ENCODE results near the gene HAL.
A peak's percentile ranks its signal among the peaks of the same experiment; 100 is the strongest.

Gene HAL

GRCh38 chr12:95996034-95996658 is at the start of gene HAL:
Gene HAL, minus strand, starts transcription at chr12:95996344. Its CDS starts 434 bp downstream, at chr12:95995910.
- Histone ChIP-seq H3K27ac (ENCODE audit: low read length) (no peak within 1 kb of the TSS), H3K9me3 (ENCODE audit: control insufficient read depth, low read depth, low read length) (no peaks in the 10 kb centered on the region), H3K4me3 (ENCODE audit: low read length) (no peak within 1 kb of the TSS), H3K36me3 (ENCODE audit: control insufficient read depth, low read depth, low read length) (peaks cover 2% of the 10 kb centered on the region), H3K27me3 (ENCODE audit: control insufficient read depth, insufficient read depth, low read length) (no peaks in the 10 kb centered on the region), H3K4me1 (ENCODE audit: control insufficient read depth, low read depth, low read length) (no peaks in the 10 kb centered on the region), H3K9ac (ENCODE audit: low read length) (no peak within 1 kb of the TSS)

GRCh38 chr12:96045566-96045965 is 49.4 kb upstream of the HAL start:
- no peaks in the 10 kb centered on the region for H3K9me3 ChIP-seq (ENCODE audit: control insufficient read depth, low read depth, low read length)
- no peaks in the 10 kb centered on the region for H3K4me1 ChIP-seq (ENCODE audit: control insufficient read depth, low read depth, low read length)
- no peak overlapping the region for H3K9ac ChIP-seq (ENCODE audit: low read length)
- no peak overlapping the region for H3K27ac ChIP-seq (ENCODE audit: low read length)
- H3K27me3 ChIP-seq (ENCODE audit: control insufficient read depth, insufficient read depth, low read length), result no peaks in the 10 kb centered on the region
- no peak overlapping the region for H3K4me3 ChIP-seq (ENCODE audit: low read length)
- H3K36me3 ChIP-seq (ENCODE audit: control insufficient read depth, low read depth, low read length), result no peaks in the 10 kb centered on the region

GRCh38 chr12:96044943-96045290 is 48.8 kb upstream of the HAL start:
- Histone ChIP-seq H3K9ac (ENCODE audit: low read length) (no peak overlapping the region), H3K36me3 (ENCODE audit: control insufficient read depth, low read depth, low read length) (no peaks in the 10 kb centered on the region), H3K9me3 (ENCODE audit: control insufficient read depth, low read depth, low read length) (no peaks in the 10 kb centered on the region), H3K4me3 (ENCODE audit: low read length) (no peak overlapping the region), H3K27ac (ENCODE audit: low read length) (no peak overlapping the region), H3K27me3 (ENCODE audit: control insufficient read depth, insufficient read depth, low read length) (no peaks in the 10 kb centered on the region), H3K4me1 (ENCODE audit: control insufficient read depth, low read depth, low read length) (no peaks in the 10 kb centered on the region)

- no peaks in the 10 kb centered on the region for H3K27me3 ChIP-seq (ENCODE audit: control insufficient read depth, insufficient read depth, low read length)
- H3K9me3 ChIP-seq (ENCODE audit: control insufficient read depth, low read depth, low read length), result no peaks in the 10 kb centered on the region
- no peak overlapping the region for H3K9ac ChIP-seq (ENCODE audit: low read length)
- no peaks in the 10 kb centered on the region for H3K4me1 ChIP-seq (ENCODE audit: control insufficient read depth, low read depth, low read length)
- no peaks in the 10 kb centered on the region for H3K36me3 ChIP-seq (ENCODE audit: control insufficient read depth, low read depth, low read length)
- H3K27ac ChIP-seq (ENCODE audit: low read length), result no peak overlapping the region
- no peak overlapping the region for H3K4me3 ChIP-seq (ENCODE audit: low read length)
Observed at GRCh38 chr12:96044017-96044942, 48.1 kb upstream of the HAL start.

- Histone ChIP-seq H3K27ac (ENCODE audit: low read length) (no peak overlapping the region), H3K4me1 (ENCODE audit: control insufficient read depth, low read depth, low read length) (no peaks in the 10 kb centered on the region), H3K4me3 (ENCODE audit: low read length) (no peak overlapping the region), H3K36me3 (ENCODE audit: control insufficient read depth, low read depth, low read length) (no peaks in the 10 kb centered on the region), H3K9me3 (ENCODE audit: control insufficient read depth, low read depth, low read length) (no peaks in the 10 kb centered on the region), H3K27me3 (ENCODE audit: control insufficient read depth, insufficient read depth, low read length) (no peaks in the 10 kb centered on the region), H3K9ac (ENCODE audit: low read length) (no peak overlapping the region)
Observed at GRCh38 chr12:96041181-96041580, 45.0 kb upstream of the HAL start.

- H3K4me1 ChIP-seq (ENCODE audit: control insufficient read depth, low read depth, low read length), result no peaks in the 10 kb centered on the region
Observed at GRCh38 chr12:96040305-96041133, 44.4 kb upstream of the HAL start.

GRCh38 chr12:96039516-96039915 is 43.4 kb upstream of the HAL start:
- Histone ChIP-seq H3K27me3 (ENCODE audit: control insufficient read depth, insufficient read depth, low read length) (no peaks in the 10 kb centered on the region), H3K9ac (ENCODE audit: low read length) (no peak overlapping the region), H3K9me3 (ENCODE audit: control insufficient read depth, low read depth, low read length) (no peaks in the 10 kb centered on the region), H3K27ac (ENCODE audit: low read length) (no peak overlapping the region), H3K4me1 (ENCODE audit: control insufficient read depth, low read depth, low read length) (no peaks in the 10 kb centered on the region), H3K4me3 (ENCODE audit: low read length) (no peak overlapping the region), H3K36me3 (ENCODE audit: control insufficient read depth, low read depth, low read length) (no peaks in the 10 kb centered on the region)

More at GRCh38 chr12:96040305-96041133, 44.4 kb upstream of the HAL start:
- Histone ChIP-seq H3K4me3 (ENCODE audit: low read length) (no peak overlapping the region), H3K9ac (ENCODE audit: low read length) (no peak overlapping the region), H3K36me3 (ENCODE audit: control insufficient read depth, low read depth, low read length) (no peaks in the 10 kb centered on the region), H3K9me3 (ENCODE audit: control insufficient read depth, low read depth, low read length) (no peaks in the 10 kb centered on the region), H3K27ac (ENCODE audit: low read length) (no peak overlapping the region), H3K27me3 (ENCODE audit: control insufficient read depth, insufficient read depth, low read length) (no peaks in the 10 kb centered on the region)

GRCh38 chr12:96036765-96037455 is 40.8 kb upstream of the HAL start:
- peaks cover 9% of the 10 kb centered on the region for H3K4me1 ChIP-seq (ENCODE audit: control insufficient read depth, low read depth, low read length)
- H3K36me3 ChIP-seq (ENCODE audit: control insufficient read depth, low read depth, low read length), result no peaks in the 10 kb centered on the region
- no peak overlapping the region for H3K9ac ChIP-seq (ENCODE audit: low read length)
- H3K27me3 ChIP-seq (ENCODE audit: control insufficient read depth, insufficient read depth, low read length), result no peaks in the 10 kb centered on the region
- H3K27ac ChIP-seq (ENCODE audit: low read length), result no peak overlapping the region
- H3K9me3 ChIP-seq (ENCODE audit: control insufficient read depth, low read depth, low read length), result no peaks in the 10 kb centered on the region
- no peak overlapping the region for H3K4me3 ChIP-seq (ENCODE audit: low read length)

GRCh38 chr12:96035283-96036236 is 39.4 kb upstream of the HAL start, which contains the start of gene LTA4H:
Gene LTA4H, minus strand, starts transcription at chr12:96035587. Its CDS starts 68 bp downstream, at chr12:96035519.
- no peaks in the 10 kb centered on the region for H3K36me3 ChIP-seq (ENCODE audit: control insufficient read depth, low read depth, low read length)
- H3K27me3 ChIP-seq (ENCODE audit: control insufficient read depth, insufficient read depth, low read length), result no peaks in the 10 kb centered on the region
- no peaks in the 10 kb centered on the region for H3K9me3 ChIP-seq (ENCODE audit: control insufficient read depth, low read depth, low read length)
- H3K4me1 ChIP-seq (ENCODE audit: control insufficient read depth, low read depth, low read length), result peaks cover 9% of the 10 kb centered on the region
- peak within 1 kb of the TSS; percentile 97 for H3K4me3 ChIP-seq (ENCODE audit: low read length)
- H3K9ac ChIP-seq (ENCODE audit: low read length), result peak within 1 kb of the TSS; percentile 72
- peak within 1 kb of the TSS; percentile 45 for H3K27ac ChIP-seq (ENCODE audit: low read length)

- Histone ChIP-seq H3K4me1 (ENCODE audit: control insufficient read depth, low read depth, low read length) (peaks cover 9% of the 10 kb centered on the region), H3K27ac (ENCODE audit: low read length) (no peak overlapping the region), H3K36me3 (ENCODE audit: control insufficient read depth, low read depth, low read length) (no peaks in the 10 kb centered on the region), H3K4me3 (ENCODE audit: low read length) (peak overlapping the region; percentile 97), H3K9ac (ENCODE audit: low read length) (peak overlapping the region; percentile 72), H3K9me3 (ENCODE audit: control insufficient read depth, low read depth, low read length) (no peaks in the 10 kb centered on the region), H3K27me3 (ENCODE audit: control insufficient read depth, insufficient read depth, low read length) (no peaks in the 10 kb centered on the region)
Observed at GRCh38 chr12:96034621-96035282, 38.6 kb upstream of the HAL start.

Measured in iPS-18a (cell line).